GM21619 (cell line): Measurements from ENCODE around the gene ASIC1.

Experiments
- ATAC-seq: cut with Tn5 transposase; IDR thresholded peaks from one replicate; pipeline ENCODE4 v1.9.1; 2021; ENCODE audit not compliant: unreplicated experiment

Gene ASIC1

GRCh38 chr12:50040657-50041056, 16.7 kb upstream of the ASIC1 start:
- ATAC-seq, result no peak

GRCh38 chr12:50041062-50041860, 16.1 kb upstream of the ASIC1 start:
- ATAC-seq, result no peak

- ATAC-seq, result no peak
These were observed 15.4 kb upstream of the ASIC1 start for GRCh38 chr12:50041962-50042361.

- ATAC-seq, result no peak
These were observed 14.7 kb upstream of the ASIC1 start for GRCh38 chr12:50042693-50043092.

- no peak for ATAC-seq
These were observed 14.1 kb upstream of the ASIC1 start for GRCh38 chr12:50043308-50043707.

DNA sequence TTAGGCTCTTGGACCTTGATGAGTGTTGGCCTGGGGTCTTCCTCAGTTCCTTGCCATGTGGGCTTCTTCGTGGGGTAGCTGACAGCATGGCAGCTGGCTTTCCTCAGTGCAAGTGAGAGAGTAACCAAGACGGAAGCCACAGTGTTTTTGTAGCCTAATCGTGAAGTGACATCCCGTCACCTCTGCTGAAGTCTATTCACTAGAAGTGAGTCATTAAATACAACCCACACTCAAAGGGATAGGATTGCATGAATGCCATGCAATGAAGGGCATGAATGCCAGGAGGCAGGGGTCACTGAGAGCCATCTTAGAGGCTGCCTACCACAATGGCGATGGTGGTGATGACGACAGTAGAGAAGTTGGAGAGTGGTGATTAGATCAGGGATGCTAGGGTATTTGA, 13.5 kb upstream of the ASIC1 start:
- no peak for ATAC-seq

DNA sequence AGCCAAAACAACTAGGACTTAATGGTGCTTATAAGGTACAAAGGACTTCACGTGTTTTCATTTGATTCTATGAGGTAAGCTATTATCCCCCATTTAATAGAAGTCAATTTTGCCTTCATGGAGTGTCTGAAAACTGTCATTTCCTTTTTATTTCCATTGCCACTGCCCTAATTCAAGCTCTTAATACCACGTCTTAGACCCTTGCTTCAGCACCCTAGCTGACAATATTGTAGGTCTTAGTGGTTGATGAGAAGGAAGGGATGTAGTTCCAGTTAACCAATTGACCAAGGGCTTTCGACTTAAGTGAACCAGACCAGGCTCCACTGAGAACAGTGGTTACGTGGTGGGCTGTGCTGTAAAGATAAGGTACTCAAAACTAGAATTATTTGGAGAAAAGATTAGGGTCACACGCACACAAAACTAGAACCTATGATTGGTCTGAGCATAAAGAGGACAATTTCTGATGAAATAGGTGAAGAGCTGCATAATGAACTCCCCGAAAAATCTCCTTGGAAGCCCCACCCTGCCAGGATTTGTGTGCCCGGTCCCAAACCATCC, 9.6 kb upstream of the ASIC1 start:
- no peak for ATAC-seq

GRCh38 chr12:50049254-50050118, 7.9 kb upstream of the ASIC1 start:
- no peak for ATAC-seq

DNA sequence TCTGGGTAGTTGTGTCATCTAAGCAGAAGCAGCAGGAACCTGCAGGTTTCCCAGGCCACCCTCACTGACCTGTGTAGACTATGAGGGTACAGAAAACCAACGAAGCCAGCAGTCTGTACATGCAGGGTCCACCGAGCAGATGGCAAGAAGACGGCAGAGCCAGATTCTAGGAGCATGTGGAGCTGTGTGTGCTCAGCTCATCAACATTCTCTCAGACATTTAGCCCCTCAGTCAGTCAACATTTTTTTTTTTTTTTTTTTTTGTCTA, 7.3 kb upstream of the ASIC1 start:
- ATAC-seq, result no peak

DNA sequence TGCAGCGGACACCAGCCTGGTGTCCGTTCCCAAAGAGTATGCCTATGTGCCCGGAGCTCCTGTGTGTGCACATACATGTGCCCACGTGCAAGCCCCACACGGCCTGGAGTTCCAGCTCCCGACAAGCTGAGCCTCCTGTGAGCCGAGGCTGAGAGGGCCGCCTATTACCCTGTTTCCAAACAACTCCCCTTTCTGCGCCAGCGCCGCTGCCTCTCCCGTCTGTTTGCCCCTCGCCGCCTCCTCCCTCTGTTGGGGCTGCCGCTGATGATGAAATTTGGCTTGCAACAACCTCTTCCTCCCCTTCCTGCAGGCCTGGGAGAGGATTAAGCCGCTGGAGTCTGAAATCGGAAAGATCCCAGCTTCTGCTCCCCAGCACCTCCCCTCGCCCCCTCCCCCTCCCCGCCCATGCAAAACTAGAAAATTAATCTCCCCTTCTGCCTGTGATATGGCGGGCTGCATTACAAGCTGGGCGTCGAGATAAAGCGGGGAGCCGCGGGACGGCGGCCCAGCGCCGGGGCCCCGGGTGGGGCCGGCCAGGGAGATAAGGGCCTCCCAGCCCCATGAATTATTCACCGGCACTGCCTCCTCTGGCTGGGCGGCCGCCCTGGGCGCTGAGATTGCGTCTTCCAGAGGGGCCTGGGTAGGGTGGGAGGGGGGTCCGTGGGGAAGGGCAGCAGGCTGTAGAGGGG, 6.8 kb upstream of the ASIC1 start:
- no peak for ATAC-seq

GRCh38 chr12:50051101-50051806, 6.1 kb upstream of the ASIC1 start:
- ATAC-seq, result no peak

GRCh38 chr12:50052544-50052943, 4.9 kb upstream of the ASIC1 start:
- ATAC-seq, result no peak

- no peak for ATAC-seq
These were observed 4.4 kb upstream of the ASIC1 start for GRCh38 chr12:50052964-50053363.

GRCh38 chr12:50053583-50053982, 3.8 kb upstream of the ASIC1 start:
- no peak for ATAC-seq

- ATAC-seq, result no peak
These were observed 1.4 kb upstream of the ASIC1 start for GRCh38 chr12:50055831-50056638.

GRCh38 chr12:50056639-50056976, 788 bp upstream of the ASIC1 start:
- no peak for ATAC-seq

DNA sequence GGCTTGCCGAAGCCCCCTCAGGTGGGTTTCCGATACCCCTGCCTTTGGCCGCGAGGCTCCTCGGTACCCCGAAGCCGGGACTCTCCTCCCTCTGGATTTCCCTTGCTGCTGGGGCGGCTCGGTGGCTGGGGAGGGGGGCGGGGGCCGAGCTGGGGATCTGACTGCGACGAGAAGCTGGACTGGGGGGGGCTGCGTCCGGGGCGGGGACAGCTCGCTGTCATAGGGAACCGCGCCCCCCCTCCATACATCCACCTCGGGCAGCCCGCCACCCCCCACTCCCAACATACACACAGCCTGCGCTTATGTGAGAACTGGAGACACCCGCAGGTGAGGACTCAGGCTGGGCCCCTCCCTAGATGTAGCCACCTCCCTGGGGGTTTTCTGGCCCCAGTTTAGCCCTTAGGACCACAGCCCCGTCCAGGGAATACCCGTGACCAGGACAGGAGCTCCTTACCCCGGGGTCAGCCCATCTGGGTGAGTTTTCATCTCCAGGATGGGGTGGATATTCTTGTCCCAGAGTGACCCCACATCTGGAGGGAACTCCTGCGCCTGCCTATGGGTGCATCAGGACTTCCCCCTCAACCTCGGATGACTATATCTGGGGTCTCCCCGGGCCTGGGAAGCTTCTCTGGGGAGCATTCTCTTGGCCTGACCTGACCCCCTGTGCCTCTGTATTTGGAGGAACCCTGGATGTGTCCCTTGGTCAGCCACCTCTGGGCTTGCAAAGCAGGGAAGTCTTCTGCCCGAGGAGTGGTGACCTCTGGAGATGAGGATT, 687 bp downstream of the ASIC1 start:
- no peak for ATAC-seq

GRCh38 chr12:50058743-50059312, 1.4 kb downstream of the ASIC1 start:
- ATAC-seq, result no peak

DNA sequence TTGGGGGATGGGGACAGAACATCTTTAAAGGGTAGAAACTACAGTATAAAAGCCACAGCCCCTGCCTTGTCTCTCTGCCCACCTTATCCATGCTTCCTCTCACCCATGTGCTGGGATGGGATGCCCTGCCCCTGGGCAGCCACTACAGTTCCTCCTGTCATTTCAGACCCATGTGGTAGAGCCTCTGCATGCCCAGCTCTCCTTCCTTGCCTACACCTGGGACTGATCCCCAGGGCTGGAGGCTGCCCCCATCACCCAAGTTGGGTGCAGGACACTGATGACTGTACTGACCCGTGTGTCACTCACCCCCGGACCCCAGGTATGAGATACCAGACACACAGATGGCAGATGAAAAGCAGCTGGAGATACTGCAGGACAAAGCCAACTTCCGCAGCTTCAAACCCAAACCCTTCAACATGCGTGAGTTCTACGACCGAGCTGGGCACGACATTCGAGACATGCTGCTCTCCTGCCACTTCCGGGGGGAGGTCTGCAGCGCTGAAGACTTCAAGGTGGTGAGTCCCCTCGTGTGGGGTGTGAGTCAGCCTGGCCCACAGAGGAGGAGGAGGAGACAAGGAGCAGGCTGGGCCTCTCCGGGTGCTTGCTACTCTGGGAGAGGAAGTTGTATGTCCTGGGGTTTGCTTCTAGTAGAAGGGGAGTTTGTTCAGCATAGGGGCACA, 2.2 kb downstream of the ASIC1 start:
- no peak for ATAC-seq
